IMR-90 (cell line): ENCODE results near the gene GAL3ST2. TPM values are rescaled to one million over a fixed set of nuclear protein-coding genes. Genes with fewer than 3 reads are reported as not detected.
A peak's percentile ranks its signal among the peaks of the same experiment; 100 is the strongest.

Experiments used
- ATAC-seq: fragments of 200-7000 bp; cut with Tn5 transposase; 2 replicates; pipeline ENCODE4 v1.9.1; 2020; ENCODE audit warnings: low read depth, mild to moderate bottlenecking, moderate library complexity
- BruUV-seq: library from RNA; stranded (reverse); fragments of 400-500 nt; replicated peaks from 2 replicates; lab custom pipeline; 2021; lab: Mats Ljungman, UMichigan
- CTCF ChIA-PET: fragments of 300-600 bp; formaldehyde crosslinking; extraction: SDS; loops from one replicate; lab custom pipeline; 2021; ENCODE audit warnings: antibody characterized with exemption; lab: Yijun Ruan, JAX
- POLR2A ChIA-PET: fragments of 300-600 bp; sonication (Branson Sonifier 250); formaldehyde crosslinking; loops from one replicate; lab custom pipeline; 2022; ENCODE audit warnings: antibody characterized with exemption; ENCODE audit not compliant: unreplicated experiment; lab: Charles Lee
- DNase-seq: peaks from one replicate; pipeline ENCODE4 v3.0.0; 2013
- H2AFZ ChIP-seq: replicated peaks from 2 replicates; pipeline ENCODE3; 2013; ENCODE audit warnings: low read length, mild to moderate bottlenecking; ENCODE audit not compliant: poor library complexity
- H2AK5ac ChIP-seq: 2 replicates; pipeline ENCODE4 v1.6.1; 2013; ENCODE audit warnings: low read depth, low read length, inconsistent platforms
- H2AK9ac ChIP-seq: replicated peaks from 2 replicates; pipeline ENCODE3; 2013; ENCODE audit warnings: mild to moderate bottlenecking, low read depth, low read length, moderate library complexity; ENCODE audit not compliant: poor library complexity
- H2BK120ac ChIP-seq: 2 replicates; pipeline ENCODE4 v1.6.1; 2013; ENCODE audit warnings: low read depth, low read length, inconsistent platforms
- H2BK15ac ChIP-seq: 3 replicates; pipeline ENCODE4 v1.6.1; 2013; ENCODE audit warnings: low read depth, low read length, inconsistent platforms
- H2BK20ac ChIP-seq: 2 replicates; pipeline ENCODE4 v1.6.1; 2013; ENCODE audit warnings: low read depth, mild to moderate bottlenecking, inconsistent platforms, low read length, moderate library complexity
- H2BK5ac ChIP-seq: 2 replicates; pipeline ENCODE4 v1.6.1; 2013; ENCODE audit warnings: mild to moderate bottlenecking, low read depth, low read length, inconsistent platforms; ENCODE audit not compliant: poor library complexity, severe bottlenecking
- H3K14ac ChIP-seq: replicated peaks from 2 replicates; pipeline ENCODE4 v1.6.1; 2013; ENCODE audit warnings: low read depth, low read length, inconsistent platforms
- H3K18ac ChIP-seq: 2 replicates; pipeline ENCODE4 v1.6.1; 2013; ENCODE audit warnings: low read depth, low read length, control low read depth
- H3K23ac ChIP-seq: 2 replicates; pipeline ENCODE4 v1.6.1; 2013; ENCODE audit warnings: low read depth, low read length, inconsistent platforms
- H3K27ac ChIP-seq: 2 replicates; pipeline ENCODE4 v1.5.1; 2013; ENCODE audit warnings: mild to moderate bottlenecking, control low read depth, low read length; ENCODE audit not compliant: insufficient read depth
- H3K27me3 ChIP-seq: 2 replicates; pipeline ENCODE4 v1.6.1; 2013; ENCODE audit warnings: low read length; ENCODE audit not compliant: control insufficient read depth, insufficient read depth
- H3K36me3 ChIP-seq: 2 replicates; pipeline ENCODE4 v1.6.1; 2013; ENCODE audit warnings: low read length, mixed read lengths; ENCODE audit not compliant: control insufficient read depth, insufficient read depth
- H3K4ac ChIP-seq: 2 replicates; pipeline ENCODE4 v1.6.1; 2013; ENCODE audit warnings: low read depth, low read length, inconsistent platforms
- H3K4me1 ChIP-seq: 2 replicates; pipeline ENCODE4 v1.6.1; 2013; ENCODE audit warnings: low read length, mixed read lengths; ENCODE audit not compliant: control insufficient read depth, insufficient read depth
- H3K4me2 ChIP-seq: 2 replicates; pipeline ENCODE4 v1.6.1; 2013; ENCODE audit warnings: low read depth, mild to moderate bottlenecking, control low read depth, low read length, moderate library complexity
- H3K4me3 ChIP-seq: 2 replicates; pipeline ENCODE4 v1.5.1; 2013; ENCODE audit warnings: low read depth, mild to moderate bottlenecking, control low read depth, low read length, moderate library complexity; ENCODE audit not compliant: insufficient read depth
- H3K56ac ChIP-seq: 2 replicates; pipeline ENCODE4 v1.6.1; 2013; ENCODE audit warnings: low read length, inconsistent platforms; ENCODE audit not compliant: insufficient read depth; ENCODE audit errors: extremely low read depth
- H3K79me1 ChIP-seq, 2 experiments: 2 replicates each; pipeline ENCODE4 v1.6.1; 2013; ENCODE audit warnings: low read length in 2 of 2, inconsistent platforms in 1 of 2, low read depth in 1 of 2
- H3K9ac ChIP-seq: 2 replicates; pipeline ENCODE4 v1.6.1; 2013; ENCODE audit warnings: low read depth, low read length, control low read depth
- H3K9me1 ChIP-seq: 2 replicates; pipeline ENCODE4 v1.6.1; 2013; ENCODE audit warnings: low read length, inconsistent platforms; ENCODE audit not compliant: insufficient read depth
- H3K9me3 ChIP-seq: 2 replicates; pipeline ENCODE4 v1.6.1; 2013; ENCODE audit warnings: low read length; ENCODE audit not compliant: control insufficient read depth, insufficient read depth
- H4K20me1 ChIP-seq: 2 replicates; pipeline ENCODE4 v1.6.1; 2013; ENCODE audit warnings: low read length, inconsistent platforms; ENCODE audit not compliant: insufficient read depth
- H4K5ac ChIP-seq: 2 replicates; pipeline ENCODE4 v1.6.1; 2013; ENCODE audit warnings: mild to moderate bottlenecking, low read depth, low read length, control low read depth
- H4K8ac ChIP-seq, 2 experiments: 2 replicates each; pipeline ENCODE4 v1.6.1; 2013; ENCODE audit warnings: low read depth in 2 of 2, low read length in 2 of 2, control low read depth in 1 of 2, inconsistent platforms in 1 of 2
- H4K91ac ChIP-seq: 2 replicates; pipeline ENCODE4 v1.6.1; 2013; ENCODE audit warnings: low read depth, low read length, inconsistent platforms; ENCODE audit not compliant: insufficient read depth
- CHD1 ChIP-seq: IDR thresholded peaks from 2 replicates; pipeline ENCODE4 v1.6.1; 2012; ENCODE audit warnings: low read depth, low read length, improper control_type of control experiment
- MAFK ChIP-seq: IDR thresholded peaks from 2 replicates; pipeline ENCODE4 v1.6.1; 2012; ENCODE audit warnings: low read depth, low read length, improper control_type of control experiment
- MAZ ChIP-seq: IDR thresholded peaks from 2 replicates; pipeline ENCODE4 v1.6.1; 2012; ENCODE audit warnings: low read depth, mild to moderate bottlenecking, low read length, improper control_type of control experiment, moderate library complexity, borderline replicate concordance
- NFE2L2 ChIP-seq: fragments of 150-350 bp; IDR thresholded peaks from 2 replicates; pipeline ENCODE4 v1.6.1; 2016; ENCODE audit warnings: low read depth, mild to moderate bottlenecking, low read length
- POLR2A ChIP-seq: IDR thresholded peaks from 2 replicates; pipeline ENCODE4 v1.6.1; 2012; ENCODE audit warnings: mild to moderate bottlenecking, low read depth, low read length
- SMC3 ChIP-seq: fragments of 150-350 bp; IDR thresholded peaks from 2 replicates; pipeline ENCODE4 v1.6.1; 2016; ENCODE audit warnings: low read depth, mild to moderate bottlenecking, antibody characterized with exemption, low read length, moderate library complexity
- WGBS, 2 experiments: methylation state at CpG; one replicate each; pipeline versions ENCODE4 v1.1.5 to v1.1.7; 2013; ENCODE audit warnings: missing lambda C conversion rate in 2 of 2; ENCODE audit not compliant: insufficient read length in 1 of 2; ENCODE audit errors: extremely low coverage in 2 of 2; 5-methylcytosine and 5-hydroxymethylcytosine counted together
- dilution Hi-C: fragments of 300-500 bp; cut with HindIII; formaldehyde crosslinking; loops from one replicate; pipeline ENCODE4 v1.14.3; 2018; ENCODE audit warnings: low sequenced_read_pairs; ENCODE audit not compliant: unreplicated experiment
- in situ Hi-C: fragments of 300-500 bp; cut with MboI; formaldehyde crosslinking; loops from 3 replicates; pipeline ENCODE4 v1.14.3; 2019; ENCODE audit warnings: low sequenced_read_pairs, inconsistent platforms, mixed read lengths
- intact Hi-C: fragments of 100-400 bp; cut with micrococcal nuclease; formaldehyde crosslinking; loops from 2 replicates; pipeline ENCODE4 v1.10.0; 2022
- polyA plus RNA-seq, 3 experiments: library from polyadenylated mRNA; depleted of rRNA; stranded (reverse); fragments of >200 nt; gene quantifications; 2 replicates each; pipeline ENCODE4 v1.2.3, GENCODE V29; 2012; ENCODE audit warnings: low replicate concordance in 1 of 3
- total RNA-seq: library from RNA; depleted of rRNA; stranded (reverse); fragments of >200 nt; gene quantifications from 2 replicates; pipeline ENCODE4 v1.2.3, GENCODE V29; 2012

GAL3ST2 gene
- total and polyA plus RNA-seq, 2 of the 4 experiments (the other 2 are of a cell fraction): 0.07 TPM; not detected in 1

GRCh38 chr2:241793385-241793784, 16.8 kb downstream of the GAL3ST2 start:
- no peak overlapping the region for H2BK15ac ChIP-seq
- CTCF ChIA-PET: no interaction called here
- POLR2A ChIA-PET: no interaction called here
- H4K91ac ChIP-seq: no peak overlapping the region
- no TSS peak for BruUV-seq
- H2AK5ac ChIP-seq: no peak overlapping the region
- no peak overlapping the region for H3K4ac ChIP-seq
- DNase-seq (no peak), ATAC-seq (no peak)
- no peaks in the 10 kb centered on the region for H3K4me1 ChIP-seq
- dilution Hi-C loops: no loop called here
- H3K4me3 ChIP-seq: no peak overlapping the region
- intact Hi-C loops: loop anchor here (5.0 kb wide), 1 partner anchor 39 kb away; no protein-coding TSS in a partner anchor
- no peak overlapping the region for H3K56ac ChIP-seq
- H2BK20ac ChIP-seq: no peak overlapping the region
- no peak overlapping the region for H3K9ac ChIP-seq
- H3K27ac ChIP-seq: no peak overlapping the region
- peak overlapping the region; percentile 45 for H2BK5ac ChIP-seq
- no peak overlapping the region for H3K4me2 ChIP-seq
- no peak overlapping the region for H2AFZ ChIP-seq
- no peak overlapping the region for H3K14ac ChIP-seq
- H4K8ac ChIP-seq: no peak overlapping the region
- H4K20me1 ChIP-seq: no peaks in the 10 kb centered on the region; the same call in 1 of the 2 replicates
- no peak overlapping the region for H3K23ac ChIP-seq
- peaks cover 11% of the 10 kb centered on the region; the same call in 1 of the 2 replicates for H3K27me3 ChIP-seq
- no peaks in the 10 kb centered on the region for H3K36me3 ChIP-seq
- in situ Hi-C loops: no loop called here
- TF ChIP-seq NFE2L2 (no peak), MAZ (no peak), CHD1 (no peak), POLR2A (no peak), MAFK (no peak), SMC3 (no peak)
- no peaks in the 10 kb centered on the region for H3K9me1 ChIP-seq
- whole genome bisulfite sequencing, 2 experiments: 87% methylated on average over 5 of the region's 5 CpGs; no CpG with 5 or more reads in 1 of the 2 experiments
- no peak overlapping the region for H3K18ac ChIP-seq
- no peak overlapping the region for H4K5ac ChIP-seq
- no peak overlapping the region for H2AK9ac ChIP-seq
- no peak overlapping the region for H2BK120ac ChIP-seq
- no peaks in the 10 kb centered on the region for H3K79me1 ChIP-seq
- 0 out of 2 replicates have a peak, but pooled peaks cover 2% of the 10 kb centered on the region for H3K9me3 ChIP-seq
